GM19328 (cell line): ENCODE results near the gene PNLDC1.
"Not testable (repeated sequence)": the region's sequence is repeated elsewhere in the genome, so short reads cannot be mapped to it uniquely, and the experiment has no call there.

Experiments
- ATAC-seq: cut with Tn5 transposase; IDR thresholded peaks from one replicate; pipeline ENCODE4 v1.9.1; 2021; ENCODE audit warnings: mild to moderate bottlenecking, moderate library complexity; ENCODE audit not compliant: unreplicated experiment

Gene PNLDC1

GRCh38 chr6:159844737-159845645 is 44.9 kb downstream of the PNLDC1 start:
- no peak for ATAC-seq

GRCh38 chr6:159848552-159848951 is 48.5 kb downstream of the PNLDC1 start:
- not testable (repeated sequence) for ATAC-seq

GRCh38 chr6:159849851-159850250 is 49.8 kb downstream of the PNLDC1 start:
- not testable (repeated sequence) for ATAC-seq

- ATAC-seq: no peak
Observed at GRCh38 chr6:159852877-159853276, 52.8 kb downstream of the PNLDC1 start.

- ATAC-seq: no peak
Observed at GRCh38 chr6:159853754-159854153, 53.7 kb downstream of the PNLDC1 start.

- no peak for ATAC-seq
Observed at GRCh38 chr6:159854959-159855358, 54.9 kb downstream of the PNLDC1 start.

- ATAC-seq: no peak
Observed at GRCh38 chr6:159858259-159858658, 58.2 kb downstream of the PNLDC1 start.

- ATAC-seq: no peak
Observed at GRCh38 chr6:159860482-159860881, 60.4 kb downstream of the PNLDC1 start.

- no peak for ATAC-seq
Observed at GRCh38 chr6:159862103-159862502, 62.0 kb downstream of the PNLDC1 start.

GRCh38 chr6:159863341-159863740 is 63.3 kb downstream of the PNLDC1 start:
- not testable (repeated sequence) for ATAC-seq

- ATAC-seq: no peak
Observed at GRCh38 chr6:159865226-159865920, 65.3 kb downstream of the PNLDC1 start.

GRCh38 chr6:159866286-159867247 is 66.5 kb downstream of the PNLDC1 start:
- no peak for ATAC-seq
